WERI-Rb-1 (cell line): ENCODE data around the gene PHIP.
"Not testable (repeated sequence)": the region's sequence is repeated elsewhere in the genome, so short reads cannot be mapped to it uniquely, and the experiment has no call there.

Source experiments
- DNase-seq: peaks from one replicate; pipeline ENCODE4 v3.0.0-alpha.2; 2020
- H3K27ac ChIP-seq: fragments of 250-450 bp; sonication (Bioruptor Pico); 2 replicates; pipeline ENCODE4 v1.5.1; 2020; ENCODE audit warnings: mild to moderate bottlenecking, moderate library complexity
- H3K27me3 ChIP-seq: fragments of 250-450 bp; sonication (Bioruptor Pico); 2 replicates; pipeline ENCODE4 v1.5.1; 2021; ENCODE audit warnings: mild to moderate bottlenecking, low read depth, moderate library complexity; ENCODE audit not compliant: insufficient read depth, severe bottlenecking
- H3K36me3 ChIP-seq: fragments of 250-450 bp; sonication (Bioruptor Pico); 2 replicates; pipeline ENCODE4 v1.5.1; 2020; ENCODE audit warnings: mild to moderate bottlenecking, moderate library complexity
- H3K4me3 ChIP-seq: 2 replicates; pipeline ENCODE4 v1.5.1; 2011; ENCODE audit warnings: low read depth, mild to moderate bottlenecking, control low read depth, low read length
- H3K9me3 ChIP-seq: fragments of 250-450 bp; sonication (Bioruptor Pico); 2 replicates; pipeline ENCODE4 v1.5.1; 2021; ENCODE audit warnings: mild to moderate bottlenecking, moderate library complexity; ENCODE audit not compliant: severe bottlenecking
- TF ChIP-seq, protein P1 (sequence below): IDR thresholded peaks from 2 replicates; pipeline ENCODE4 v1.5.1; 2011; ENCODE audit warnings: low read depth, mild to moderate bottlenecking, control low read depth, inconsistent platforms, low read length

PHIP gene

DNA sequence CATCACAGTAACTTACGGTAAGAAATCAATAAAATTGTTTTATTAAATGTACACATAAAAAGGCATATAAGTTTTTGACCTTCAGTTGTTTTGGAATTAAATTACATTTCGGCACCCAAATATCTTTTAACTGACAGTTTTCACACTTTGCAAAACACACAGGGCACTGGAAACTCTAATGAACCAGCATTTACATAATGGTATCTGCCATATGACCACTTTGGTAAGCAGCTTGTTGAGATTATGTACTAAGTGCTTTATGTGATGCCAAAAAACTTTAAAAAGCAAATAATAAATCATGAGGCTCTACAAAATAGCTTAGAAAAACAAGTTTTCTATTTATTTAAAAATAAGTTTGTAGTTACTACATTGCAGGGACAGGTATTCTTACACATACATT lies 142.5 kb downstream of the PHIP start:
- Histone ChIP-seq H3K9me3 (no peaks in the 10 kb centered on the region), H3K27ac (no peak overlapping the region), H3K27me3 (no peaks in the 10 kb centered on the region), H3K4me3 (no peak overlapping the region), H3K36me3 (peaks cover 8% of the 10 kb centered on the region)
- DNase-seq = no peak
- TF ChIP-seq, protein P1, sequence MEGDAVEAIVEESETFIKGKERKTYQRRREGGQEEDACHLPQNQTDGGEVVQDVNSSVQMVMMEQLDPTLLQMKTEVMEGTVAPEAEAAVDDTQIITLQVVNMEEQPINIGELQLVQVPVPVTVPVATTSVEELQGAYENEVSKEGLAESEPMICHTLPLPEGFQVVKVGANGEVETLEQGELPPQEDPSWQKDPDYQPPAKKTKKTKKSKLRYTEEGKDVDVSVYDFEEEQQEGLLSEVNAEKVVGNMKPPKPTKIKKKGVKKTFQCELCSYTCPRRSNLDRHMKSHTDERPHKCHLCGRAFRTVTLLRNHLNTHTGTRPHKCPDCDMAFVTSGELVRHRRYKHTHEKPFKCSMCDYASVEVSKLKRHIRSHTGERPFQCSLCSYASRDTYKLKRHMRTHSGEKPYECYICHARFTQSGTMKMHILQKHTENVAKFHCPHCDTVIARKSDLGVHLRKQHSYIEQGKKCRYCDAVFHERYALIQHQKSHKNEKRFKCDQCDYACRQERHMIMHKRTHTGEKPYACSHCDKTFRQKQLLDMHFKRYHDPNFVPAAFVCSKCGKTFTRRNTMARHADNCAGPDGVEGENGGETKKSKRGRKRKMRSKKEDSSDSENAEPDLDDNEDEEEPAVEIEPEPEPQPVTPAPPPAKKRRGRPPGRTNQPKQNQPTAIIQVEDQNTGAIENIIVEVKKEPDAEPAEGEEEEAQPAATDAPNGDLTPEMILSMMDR = no peak

DNA sequence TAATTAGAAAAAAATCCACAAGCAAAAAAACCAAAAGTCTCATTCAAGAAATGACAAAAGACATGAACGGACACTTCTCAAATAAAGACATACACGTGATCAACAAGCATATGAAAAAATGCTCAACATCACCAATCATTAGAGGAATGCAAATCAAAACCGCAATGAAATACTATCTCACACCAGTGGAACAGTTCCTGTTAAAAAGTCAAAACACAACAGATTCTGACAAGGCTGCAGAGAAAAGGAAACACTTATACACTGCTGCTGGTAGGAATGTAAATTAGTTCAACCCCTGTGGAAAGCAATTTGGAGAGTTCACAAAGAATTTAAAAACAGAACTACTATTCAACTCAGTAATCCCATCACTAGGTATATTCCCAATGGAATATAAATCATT lies 152.7 kb downstream of the PHIP start:
- Histone ChIP-seq H3K36me3 (no peaks in the 10 kb centered on the region), H3K4me3 (no peak overlapping the region), H3K9me3 (peaks cover 7% of the 10 kb centered on the region), H3K27me3 (no peaks in the 10 kb centered on the region), H3K27ac (no peak overlapping the region)
- TF ChIP-seq, protein P1 = no peak
- no peak for DNase-seq

DNA sequence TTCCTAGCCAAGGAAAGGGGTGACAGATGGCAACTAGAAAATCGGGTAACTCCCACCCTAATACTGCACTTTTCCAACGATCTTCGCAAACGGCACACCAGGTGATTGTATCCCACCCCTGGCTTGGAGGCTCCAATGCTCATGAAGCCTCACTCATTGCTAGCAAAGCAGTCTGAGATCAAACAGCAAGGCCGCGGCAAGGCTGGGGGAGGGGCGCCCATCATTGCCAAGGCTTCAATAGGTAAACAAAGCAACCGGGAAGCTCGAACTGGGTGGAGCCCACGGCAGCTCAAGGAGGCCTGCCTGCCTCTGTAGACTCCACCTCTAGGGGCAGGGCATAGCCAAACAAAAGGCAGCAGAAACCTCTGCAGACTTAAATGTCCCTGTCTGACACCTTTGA lies 156.9 kb downstream of the PHIP start:
- not testable (repeated sequence) for H3K36me3 ChIP-seq, H3K27ac ChIP-seq, H3K4me3 ChIP-seq, DNase-seq, H3K27me3 ChIP-seq
- H3K9me3 ChIP-seq = peaks cover 18% of the 10 kb centered on the region

DNA sequence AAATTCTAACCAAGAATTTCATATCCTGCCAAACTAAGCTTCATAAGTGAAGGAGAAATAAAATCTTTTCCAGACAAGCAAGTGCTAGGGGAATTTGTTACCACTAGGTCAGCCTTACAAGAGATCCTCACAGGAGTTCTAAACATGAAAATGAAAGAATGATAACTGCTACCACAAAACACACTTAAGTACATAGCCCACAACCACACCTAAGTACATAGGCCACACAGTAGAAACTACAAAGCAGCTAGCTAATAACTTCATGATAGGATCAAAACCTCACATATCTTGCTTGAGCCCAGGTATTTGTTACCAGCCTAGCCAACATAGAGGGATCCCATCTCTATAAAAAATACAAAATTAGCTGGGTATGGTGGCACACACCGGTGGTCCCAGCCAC lies 160.3 kb downstream of the PHIP start:
- no peaks in the 10 kb centered on the region for H3K27me3 ChIP-seq
- TF ChIP-seq, protein P1 = no peak
- H3K36me3 ChIP-seq = no peaks in the 10 kb centered on the region
- no peak overlapping the region for H3K4me3 ChIP-seq
- DNase-seq = no peak
- H3K27ac ChIP-seq = no peak overlapping the region
- H3K9me3 ChIP-seq = peaks cover 11% of the 10 kb centered on the region

DNA sequence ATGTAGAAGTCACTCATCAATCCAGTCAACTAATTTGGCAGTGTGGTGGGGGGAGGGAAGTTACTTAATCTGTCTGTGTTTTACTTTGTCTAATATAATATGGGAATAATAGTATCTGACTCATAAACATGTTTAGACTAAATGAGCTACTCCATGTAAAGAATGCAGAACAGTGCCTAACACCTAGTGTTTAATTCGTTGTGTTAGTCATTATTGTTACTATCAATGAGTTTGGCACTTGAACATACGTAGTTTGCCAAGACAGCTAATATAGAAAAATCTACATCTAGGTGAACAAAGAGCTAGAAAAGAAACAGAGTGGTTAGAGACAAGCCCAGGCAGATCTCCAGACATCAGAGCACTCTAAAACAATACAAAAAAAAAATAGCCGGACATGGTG lies 161.6 kb downstream of the PHIP start:
- Histone ChIP-seq H3K27me3 (no peaks in the 10 kb centered on the region), H3K36me3 (no peaks in the 10 kb centered on the region), H3K27ac (no peak overlapping the region), H3K9me3 (peaks cover 11% of the 10 kb centered on the region), H3K4me3 (no peak overlapping the region)
- TF ChIP-seq, protein P1 = no peak
- DNase-seq = no peak

DNA sequence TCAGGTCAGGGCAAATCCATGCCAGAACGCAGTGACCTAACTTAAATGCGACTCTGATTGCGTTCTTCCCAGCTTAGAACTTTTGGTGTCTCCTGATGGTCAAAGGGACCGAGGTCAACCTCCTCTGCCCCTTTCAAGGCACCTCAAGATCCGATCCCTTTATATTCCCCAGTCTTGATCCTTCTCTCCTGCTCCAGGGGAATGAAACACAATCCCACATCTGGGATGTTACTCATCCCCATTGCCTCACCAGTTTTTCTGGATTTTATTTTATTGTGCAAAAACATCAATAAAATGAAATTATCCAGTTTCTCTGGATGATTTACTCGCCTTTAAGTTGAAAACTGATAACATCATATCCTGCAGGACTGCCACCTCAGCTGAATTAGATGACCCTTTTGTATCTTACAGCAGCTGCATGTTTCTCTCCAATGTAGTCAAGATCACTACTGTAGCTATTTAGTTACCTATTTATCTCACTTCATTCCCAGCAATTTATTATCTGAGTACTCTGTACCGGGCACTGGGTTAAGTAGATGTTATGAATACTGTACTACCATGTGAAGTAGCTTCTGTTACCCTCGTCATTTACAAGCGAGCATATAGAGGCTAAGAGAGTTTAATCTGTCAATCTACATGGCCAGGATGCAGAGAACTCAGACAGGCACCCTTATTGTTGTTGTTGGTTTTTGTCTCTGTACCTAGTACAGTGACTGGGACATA lies 166.7 kb downstream of the PHIP start:
- no peak for DNase-seq
- H3K27me3 ChIP-seq = no peaks in the 10 kb centered on the region
- H3K9me3 ChIP-seq = no peaks in the 10 kb centered on the region
- TF ChIP-seq, protein P1 = no peak
- H3K36me3 ChIP-seq = no peaks in the 10 kb centered on the region; the same call in 1 of the 2 replicates
- no peak overlapping the region for H3K27ac ChIP-seq
- H3K4me3 ChIP-seq = no peak overlapping the region
